Measurements from ENCODE around the gene TRIOBP. TPM values are rescaled to one million over a fixed set of nuclear protein-coding genes. Genes with fewer than 3 reads are reported as not detected.
A peak's percentile ranks its signal among the peaks of the same experiment; 100 is the strongest.

TRIOBP gene
- total and polyA plus RNA-seq, 2 of the 13 experiments (the other 11 are each of a cell fraction or from before 2014, with no cell fraction given), result 6.1 to 15.4 TPM

- TF ChIP-seq, protein P1, sequence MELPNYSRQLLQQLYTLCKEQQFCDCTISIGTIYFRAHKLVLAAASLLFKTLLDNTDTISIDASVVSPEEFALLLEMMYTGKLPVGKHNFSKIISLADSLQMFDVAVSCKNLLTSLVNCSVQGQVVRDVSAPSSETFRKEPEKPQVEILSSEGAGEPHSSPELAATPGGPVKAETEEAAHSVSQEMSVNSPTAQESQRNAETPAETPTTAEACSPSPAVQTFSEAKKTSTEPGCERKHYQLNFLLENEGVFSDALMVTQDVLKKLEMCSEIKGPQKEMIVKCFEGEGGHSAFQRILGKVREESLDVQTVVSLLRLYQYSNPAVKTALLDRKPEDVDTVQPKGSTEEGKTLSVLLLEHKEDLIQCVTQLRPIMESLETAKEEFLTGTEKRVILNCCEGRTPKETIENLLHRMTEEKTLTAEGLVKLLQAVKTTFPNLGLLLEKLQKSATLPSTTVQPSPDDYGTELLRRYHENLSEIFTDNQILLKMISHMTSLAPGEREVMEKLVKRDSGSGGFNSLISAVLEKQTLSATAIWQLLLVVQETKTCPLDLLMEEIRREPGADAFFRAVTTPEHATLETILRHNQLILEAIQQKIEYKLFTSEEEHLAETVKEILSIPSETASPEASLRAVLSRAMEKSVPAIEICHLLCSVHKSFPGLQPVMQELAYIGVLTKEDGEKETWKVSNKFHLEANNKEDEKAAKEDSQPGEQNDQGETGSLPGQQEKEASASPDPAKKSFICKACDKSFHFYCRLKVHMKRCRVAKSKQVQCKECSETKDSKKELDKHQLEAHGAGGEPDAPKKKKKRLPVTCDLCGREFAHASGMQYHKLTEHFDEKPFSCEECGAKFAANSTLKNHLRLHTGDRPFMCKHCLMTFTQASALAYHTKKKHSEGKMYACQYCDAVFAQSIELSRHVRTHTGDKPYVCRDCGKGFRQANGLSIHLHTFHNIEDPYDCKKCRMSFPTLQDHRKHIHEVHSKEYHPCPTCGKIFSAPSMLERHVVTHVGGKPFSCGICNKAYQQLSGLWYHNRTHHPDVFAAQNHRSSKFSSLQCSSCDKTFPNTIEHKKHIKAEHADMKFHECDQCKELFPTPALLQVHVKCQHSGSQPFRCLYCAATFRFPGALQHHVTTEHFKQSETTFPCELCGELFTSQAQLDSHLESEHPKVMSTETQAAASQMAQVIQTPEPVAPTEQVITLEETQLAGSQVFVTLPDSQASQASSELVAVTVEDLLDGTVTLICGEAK (IDR thresholded peaks at IDR 0.05), result no peak
- TF ChIP-seq, protein P1 (CRISPR knock-in tag; IDR thresholded peaks at IDR 0.05), result no peak; the same call in 1 of the 2 replicates
- TF ChIP-seq ZNF10 (CRISPR knock-in tag; IDR thresholded peaks at IDR 0.05; ENCODE audit: borderline replicate concordance, low read depth) (no peak), HMGA1 (CRISPR knock-in tag; conservative IDR thresholded peaks at IDR 0.05) (no peak), ZNF333 (CRISPR knock-in tag; IDR thresholded peaks at IDR 0.05; ENCODE audit: borderline replicate concordance) (no peak), MTA1 (CRISPR knock-in tag; IDR thresholded peaks at IDR 0.05; ENCODE audit: borderline replicate concordance) (no peak), TARDBP (CRISPR knock-in tag; IDR thresholded peaks at IDR 0.05) (0 out of 2 replicates have a peak, but pooled peaks have one; percentile 57), ZNF275 (CRISPR knock-in tag; IDR thresholded peaks at IDR 0.05; ENCODE audit: borderline replicate concordance) (no peak), NFYB (CRISPR knock-in tag; IDR thresholded peaks at IDR 0.05) (no peak), MEF2D (CRISPR knock-in tag; IDR thresholded peaks at IDR 0.05) (no peak), AGO2 (optimal IDR thresholded peaks at IDR 0.05; ENCODE audit: low read depth, low read length) (peak; percentile 57), ZNF225 (CRISPR knock-in tag; IDR thresholded peaks at IDR 0.05) (peak; percentile 81; the same call in 1 of the 2 replicates), DNMT3B (CRISPR knock-in tag; conservative IDR thresholded peaks at IDR 0.05) (no peak; the same call in 1 of the 2 replicates), CREM (IDR thresholded peaks at IDR 0.05) (no peak), CREM (CRISPR knock-in tag; IDR thresholded peaks at IDR 0.05) (no peak)
- TF ChIP-seq, protein P2, sequence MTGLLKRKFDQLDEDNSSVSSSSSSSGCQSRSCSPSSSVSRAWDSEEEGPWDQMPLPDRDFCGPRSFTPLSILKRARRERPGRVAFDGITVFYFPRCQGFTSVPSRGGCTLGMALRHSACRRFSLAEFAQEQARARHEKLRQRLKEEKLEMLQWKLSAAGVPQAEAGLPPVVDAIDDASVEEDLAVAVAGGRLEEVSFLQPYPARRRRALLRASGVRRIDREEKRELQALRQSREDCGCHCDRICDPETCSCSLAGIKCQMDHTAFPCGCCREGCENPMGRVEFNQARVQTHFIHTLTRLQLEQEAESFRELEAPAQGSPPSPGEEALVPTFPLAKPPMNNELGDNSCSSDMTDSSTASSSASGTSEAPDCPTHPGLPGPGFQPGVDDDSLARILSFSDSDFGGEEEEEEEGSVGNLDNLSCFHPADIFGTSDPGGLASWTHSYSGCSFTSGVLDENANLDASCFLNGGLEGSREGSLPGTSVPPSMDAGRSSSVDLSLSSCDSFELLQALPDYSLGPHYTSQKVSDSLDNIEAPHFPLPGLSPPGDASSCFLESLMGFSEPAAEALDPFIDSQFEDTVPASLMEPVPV (CRISPR knock-in tag; IDR thresholded peaks at IDR 0.05), result no peak
Observed at GRCh38 chr22:37802310-37803194, 105.7 kb downstream of the TRIOBP start (continued).
